ENCODE measurements around the gene GALNT10.

DNA sequence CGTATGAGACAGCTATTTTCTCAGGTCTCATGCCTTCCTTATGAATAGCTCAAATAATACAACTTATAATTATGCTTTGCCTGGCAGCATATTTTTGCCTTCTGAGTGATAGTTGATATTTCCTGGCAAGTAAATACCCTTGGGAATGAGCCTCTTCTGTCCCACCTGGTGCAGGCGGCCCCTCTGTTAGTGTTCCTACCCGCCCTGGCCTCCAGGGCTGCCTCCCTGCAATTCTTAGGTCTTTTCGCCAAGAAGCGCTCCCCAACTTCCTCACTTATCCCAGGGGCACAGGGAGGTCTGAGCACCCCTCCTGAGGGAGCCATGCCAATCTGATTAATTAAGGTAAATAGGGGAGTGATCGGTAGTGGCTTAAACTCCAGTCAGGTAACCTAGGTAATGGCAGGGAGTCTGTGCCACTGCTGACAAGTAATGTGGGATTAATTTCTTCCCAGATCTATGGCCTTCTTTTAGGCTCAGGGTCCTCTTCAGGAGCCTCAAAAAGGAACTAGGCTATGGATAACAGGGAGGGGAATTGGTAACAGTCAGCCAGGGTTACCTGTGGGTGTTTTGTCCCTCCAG, 81.5 kb downstream of the GALNT10 start:
- TF ChIP-seq, protein P1, sequence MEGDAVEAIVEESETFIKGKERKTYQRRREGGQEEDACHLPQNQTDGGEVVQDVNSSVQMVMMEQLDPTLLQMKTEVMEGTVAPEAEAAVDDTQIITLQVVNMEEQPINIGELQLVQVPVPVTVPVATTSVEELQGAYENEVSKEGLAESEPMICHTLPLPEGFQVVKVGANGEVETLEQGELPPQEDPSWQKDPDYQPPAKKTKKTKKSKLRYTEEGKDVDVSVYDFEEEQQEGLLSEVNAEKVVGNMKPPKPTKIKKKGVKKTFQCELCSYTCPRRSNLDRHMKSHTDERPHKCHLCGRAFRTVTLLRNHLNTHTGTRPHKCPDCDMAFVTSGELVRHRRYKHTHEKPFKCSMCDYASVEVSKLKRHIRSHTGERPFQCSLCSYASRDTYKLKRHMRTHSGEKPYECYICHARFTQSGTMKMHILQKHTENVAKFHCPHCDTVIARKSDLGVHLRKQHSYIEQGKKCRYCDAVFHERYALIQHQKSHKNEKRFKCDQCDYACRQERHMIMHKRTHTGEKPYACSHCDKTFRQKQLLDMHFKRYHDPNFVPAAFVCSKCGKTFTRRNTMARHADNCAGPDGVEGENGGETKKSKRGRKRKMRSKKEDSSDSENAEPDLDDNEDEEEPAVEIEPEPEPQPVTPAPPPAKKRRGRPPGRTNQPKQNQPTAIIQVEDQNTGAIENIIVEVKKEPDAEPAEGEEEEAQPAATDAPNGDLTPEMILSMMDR (IDR thresholded peaks at IDR 0.05), result no peak
- TF ChIP-seq EP300 (IDR thresholded peaks at IDR 0.05) (no peak), POLR2AphosphoS5 (IDR thresholded peaks at IDR 0.05) (no peak)

Measured in stomach (tissue), 4 donors.